NCI-H2196 (cell line): ENCODE data around the gene FUNDC2.
A peak's percentile ranks its signal among the peaks of the same experiment; 100 is the strongest.

ENCODE experiments used
- DNase-seq: peaks from one replicate; lab custom pipeline; 2025; ENCODE audit not compliant: unreplicated experiment; lab: John Stamatoyannopoulos, UW

The FUNDC2 gene

GRCh38 chrX:155023907-155024833 lies 2.5 kb upstream of the FUNDC2 start:
- DNase-seq = no peak

- no peak for DNase-seq
Measured at GRCh38 chrX:155026420-155026726, 271 bp upstream of the FUNDC2 start.

GRCh38 chrX:155027509-155028066 lies 944 bp downstream of the FUNDC2 start:
- DNase-seq = peak; percentile 17

GRCh38 chrX:155028129-155028528 lies 1.5 kb downstream of the FUNDC2 start:
- DNase-seq = no peak

GRCh38 chrX:155028877-155029291 lies 2.2 kb downstream of the FUNDC2 start:
- DNase-seq = no peak

GRCh38 chrX:155031657-155032056 lies 5.0 kb downstream of the FUNDC2 start:
- no peak for DNase-seq

GRCh38 chrX:155035688-155036087 lies 9.0 kb downstream of the FUNDC2 start:
- no peak for DNase-seq

GRCh38 chrX:155046129-155046810 lies 19.6 kb downstream of the FUNDC2 start:
- no peak for DNase-seq

GRCh38 chrX:155046811-155047528 lies 20.3 kb downstream of the FUNDC2 start:
- no peak for DNase-seq

- no peak for DNase-seq
Measured at GRCh38 chrX:155048977-155049619, 22.5 kb downstream of the FUNDC2 start.

- no peak for DNase-seq
Measured at GRCh38 chrX:155052738-155053498, 26.3 kb downstream of the FUNDC2 start.

- no peak for DNase-seq
Measured at GRCh38 chrX:155053656-155054055, 27.0 kb downstream of the FUNDC2 start.

GRCh38 chrX:155054255-155054654 lies 27.6 kb downstream of the FUNDC2 start:
- DNase-seq = no peak

- no peak for DNase-seq
Measured at GRCh38 chrX:155055494-155055893, 28.9 kb downstream of the FUNDC2 start.

- no peak for DNase-seq
Measured at GRCh38 chrX:155056471-155056870, 29.8 kb downstream of the FUNDC2 start.

GRCh38 chrX:155056877-155057792 lies 30.5 kb downstream of the FUNDC2 start:
- DNase-seq = peak; percentile 41

- no peak for DNase-seq
Measured at GRCh38 chrX:155061760-155062159, 35.1 kb downstream of the FUNDC2 start.

- DNase-seq = no peak
Measured at GRCh38 chrX:155065035-155065734, 38.5 kb downstream of the FUNDC2 start.

- DNase-seq = no peak
Measured at GRCh38 chrX:155068165-155068564, 41.5 kb downstream of the FUNDC2 start.
